Fibroblast of skin of right biceps (primary cell): ENCODE data around the gene PCMTD2.
"Not testable (repeated sequence)": the region's sequence is repeated elsewhere in the genome, so short reads cannot be mapped to it uniquely, and the experiment has no call there.

ENCODE experiments used
- DNase-seq: peaks from one replicate; pipeline ENCODE4 v3.0.0-alpha.2; 2013

PCMTD2 gene

GRCh38 chr20:64257107-64257757 lies 1.7 kb downstream of the PCMTD2 start:
- no peak for DNase-seq

GRCh38 chr20:64258071-64258823 lies 2.7 kb downstream of the PCMTD2 start:
- no peak for DNase-seq

GRCh38 chr20:64260239-64260638 lies 4.7 kb downstream of the PCMTD2 start:
- DNase-seq = no peak

GRCh38 chr20:64261138-64261537 lies 5.6 kb downstream of the PCMTD2 start:
- peak; percentile 56 for DNase-seq

- no peak for DNase-seq
These were observed 8.5 kb downstream of the PCMTD2 start for GRCh38 chr20:64264091-64264490.

- no peak for DNase-seq
These were observed 9.7 kb downstream of the PCMTD2 start for GRCh38 chr20:64265201-64265600.

- DNase-seq = no peak
These were observed 11.4 kb downstream of the PCMTD2 start for GRCh38 chr20:64266988-64267387.

- no peak for DNase-seq
These were observed 12.6 kb downstream of the PCMTD2 start for GRCh38 chr20:64268174-64268573.

- no peak for DNase-seq
These were observed 14.3 kb downstream of the PCMTD2 start for GRCh38 chr20:64269604-64270411.

- DNase-seq = no peak
These were observed 16.1 kb downstream of the PCMTD2 start for GRCh38 chr20:64271636-64272035.

GRCh38 chr20:64273109-64273508 lies 17.6 kb downstream of the PCMTD2 start:
- no peak for DNase-seq

GRCh38 chr20:64276817-64277216 lies 21.3 kb downstream of the PCMTD2 start:
- DNase-seq = no peak

- no peak for DNase-seq
These were observed 22.2 kb downstream of the PCMTD2 start for GRCh38 chr20:64277571-64278316.

- DNase-seq = no peak
These were observed 22.8 kb downstream of the PCMTD2 start for GRCh38 chr20:64278317-64278681.

- no peak for DNase-seq
These were observed 24.4 kb downstream of the PCMTD2 start for GRCh38 chr20:64279826-64280459.

- DNase-seq = no peak
These were observed 24.9 kb downstream of the PCMTD2 start for GRCh38 chr20:64280460-64280843.

GRCh38 chr20:64283646-64284045 lies 28.1 kb downstream of the PCMTD2 start:
- no peak for DNase-seq

GRCh38 chr20:64285579-64286446 lies 30.3 kb downstream of the PCMTD2 start:
- DNase-seq = peak; percentile 38

- not testable (repeated sequence) for DNase-seq
These were observed 31.1 kb downstream of the PCMTD2 start for GRCh38 chr20:64286447-64287263.

GRCh38 chr20:64287264-64287590 lies 31.7 kb downstream of the PCMTD2 start:
- not testable (repeated sequence) for DNase-seq

GRCh38 chr20:64292167-64292566 lies 36.6 kb downstream of the PCMTD2 start:
- DNase-seq = not testable (repeated sequence)
